Heart left ventricle (tissue), 13 donors: ENCODE results near the gene TUBB.

Experiments
- POLR2A ChIP-seq, 2 donors: fragments of 450-650 bp; IDR thresholded peaks; one replicate each; pipeline ENCODE4 v1.6.1; 2017; ENCODE audit warnings: antibody characterized with exemption in 2 of 2, mild to moderate bottlenecking in 2 of 2, moderate library complexity in 2 of 2
- TF ChIP-seq, protein P1 (sequence below), 12 donors: fragments of 200-600 bp; sonication (generic) in 4 of 12; IDR thresholded peaks; one replicate each; pipeline versions ENCODE4 v1.5.0 to v1.8.0; 2018 to 2022; ENCODE audit warnings: antibody characterized with exemption in 12 of 12, mild to moderate bottlenecking in 5 of 12
- donor health status: ischemic (EF 13 %, LVEDD 7.1; RV severe dilation, severe dysfunction).
- donor health status: DM: no; HTN: yes; CAD: no.
- donor health status: DM: no; HTN: no; CAD: no.
- donor health status: ischemic (EF 25% LVEDD 6.9; RV normal size, moderate dysfunction).
- donor health status: ischemic (EF 25% LVEDD 5.7; RV mildly dilated, moderate dysfunction).
- donor health status: ischemic (EF 35%, LVEDD 5.7; RV mildly dilated, moderate dysfunction).
- donor health status: nonischemic (EF 11% LVEDD 7.7; RV severe dilation, severe dysfunction).
- donor health status: DM: yes; HTN: yes; CAD: no.
- donor health status: PGD.
- donor health status: ischemic (EF 29% LVEDD 5.4; RV normal size, mild dysfunction).
- donor health status: nonischemic (EF 23%, LVEDD 6.1; RV moderate dilation, normal function).

DNA sequence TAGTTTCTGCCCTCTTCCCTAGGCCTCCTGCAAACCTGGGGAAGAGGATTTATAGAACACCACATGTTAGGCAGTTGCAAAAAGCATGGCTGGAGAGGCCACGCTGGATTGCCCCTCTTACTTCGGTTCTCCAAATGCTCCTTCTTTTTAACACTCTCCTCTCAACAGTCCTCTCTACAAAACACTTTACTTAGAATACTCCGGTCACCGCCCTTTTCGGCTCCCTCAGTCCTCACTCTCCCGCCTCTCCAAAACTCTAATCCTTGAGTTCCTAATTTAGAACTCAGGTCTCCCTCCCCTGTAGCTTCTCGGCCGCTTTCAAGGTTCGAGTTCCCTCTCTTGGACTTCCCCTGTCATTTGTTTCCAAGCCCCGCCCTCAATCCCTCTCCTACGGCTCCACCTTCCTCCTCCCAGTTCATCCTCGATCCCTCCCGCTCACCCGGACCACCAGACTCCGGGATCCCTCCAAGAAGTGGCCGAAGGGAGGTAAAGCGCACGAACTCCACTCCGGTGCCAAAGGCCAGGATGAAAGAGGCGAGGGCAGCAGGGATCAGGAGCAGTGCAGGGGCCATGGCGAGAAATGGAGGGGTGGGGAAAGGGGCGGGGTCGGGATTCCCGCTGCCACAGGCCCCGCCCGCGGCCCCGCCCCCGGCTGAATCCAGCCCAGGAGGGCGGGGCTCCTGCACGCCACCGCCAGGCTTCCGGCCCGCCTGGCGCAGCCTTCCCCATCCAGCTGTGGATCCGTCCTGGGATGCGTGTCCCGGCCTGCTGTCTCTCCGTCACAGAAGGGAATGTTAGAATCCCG lies 29.5 kb upstream of the TUBB start, which contains the start of gene NRM:
- TF ChIP-seq, protein P1, sequence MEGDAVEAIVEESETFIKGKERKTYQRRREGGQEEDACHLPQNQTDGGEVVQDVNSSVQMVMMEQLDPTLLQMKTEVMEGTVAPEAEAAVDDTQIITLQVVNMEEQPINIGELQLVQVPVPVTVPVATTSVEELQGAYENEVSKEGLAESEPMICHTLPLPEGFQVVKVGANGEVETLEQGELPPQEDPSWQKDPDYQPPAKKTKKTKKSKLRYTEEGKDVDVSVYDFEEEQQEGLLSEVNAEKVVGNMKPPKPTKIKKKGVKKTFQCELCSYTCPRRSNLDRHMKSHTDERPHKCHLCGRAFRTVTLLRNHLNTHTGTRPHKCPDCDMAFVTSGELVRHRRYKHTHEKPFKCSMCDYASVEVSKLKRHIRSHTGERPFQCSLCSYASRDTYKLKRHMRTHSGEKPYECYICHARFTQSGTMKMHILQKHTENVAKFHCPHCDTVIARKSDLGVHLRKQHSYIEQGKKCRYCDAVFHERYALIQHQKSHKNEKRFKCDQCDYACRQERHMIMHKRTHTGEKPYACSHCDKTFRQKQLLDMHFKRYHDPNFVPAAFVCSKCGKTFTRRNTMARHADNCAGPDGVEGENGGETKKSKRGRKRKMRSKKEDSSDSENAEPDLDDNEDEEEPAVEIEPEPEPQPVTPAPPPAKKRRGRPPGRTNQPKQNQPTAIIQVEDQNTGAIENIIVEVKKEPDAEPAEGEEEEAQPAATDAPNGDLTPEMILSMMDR (IDR thresholded peaks at IDR 0.05): no peak
- TF ChIP-seq POLR2A (IDR thresholded peaks at IDR 0.05): peak in 1 of 2 donors; percentile 32
